ENCODE data around the gene CIB1. TPM values are rescaled to one million over a fixed set of nuclear protein-coding genes. Genes with fewer than 3 reads are reported as not detected.

The CIB1 gene
- total RNA-seq, 1 experiment from 2014 or later: 39.7 TPM

DNA sequence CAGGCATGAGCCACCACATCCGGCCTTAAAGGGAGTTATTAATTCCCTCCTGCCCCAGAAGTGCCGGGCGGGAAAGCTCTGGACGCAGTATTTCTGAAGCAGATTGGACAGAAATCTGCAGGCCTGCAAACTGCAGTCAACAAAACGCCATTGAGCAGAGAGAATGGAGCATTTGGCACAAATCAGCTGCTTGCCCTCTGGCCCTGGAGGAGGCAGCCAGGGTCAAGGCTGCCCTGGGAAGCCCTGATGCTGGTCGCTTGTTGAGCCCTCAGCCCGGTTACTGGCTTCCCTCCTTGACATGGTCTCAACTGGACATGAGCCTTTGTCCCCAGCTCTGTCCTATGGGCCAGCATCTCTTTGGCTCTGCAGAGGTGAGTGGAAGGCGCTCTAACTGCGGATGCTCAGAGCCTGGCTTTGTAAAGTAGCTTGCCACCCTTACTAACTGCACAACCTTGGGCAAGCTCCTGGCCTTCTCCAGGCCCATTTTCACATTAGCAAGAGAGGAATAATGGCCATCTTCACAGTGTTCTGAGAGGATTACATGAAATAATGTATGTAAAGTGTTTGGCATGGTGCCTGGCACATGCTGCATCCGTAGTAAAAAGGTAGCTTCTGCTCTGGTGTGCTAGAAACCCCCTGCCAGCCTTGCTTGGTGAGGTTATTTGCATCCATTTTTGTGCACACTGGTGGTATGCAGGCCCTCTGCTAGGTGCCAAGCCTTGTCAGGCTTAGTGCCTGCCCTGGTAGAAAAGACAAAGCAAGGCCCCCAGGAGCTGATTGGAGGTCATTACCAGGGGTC lies 28.5 kb downstream of the CIB1 start:
- H3K4me1 ChIP-seq (ENCODE audit: insufficient read depth, low read length, poor library complexity, severe bottlenecking): peaks cover 33% of the 10 kb centered on the region
- H3K4me3 ChIP-seq (ENCODE audit: low read depth, low read length, poor library complexity, severe bottlenecking): no peak overlapping the region
- CTCF ChIA-PET: no interaction called here
- no peaks in the 10 kb centered on the region for H3K27me3 ChIP-seq (replicated peaks; ENCODE audit: insufficient read depth, low read depth, low read length, poor library complexity)
- BruUV-seq (replicated peaks): no TSS peak
- H3K36me3 ChIP-seq (ENCODE audit: insufficient read depth, low read length, poor library complexity, severe bottlenecking): no peaks in the 10 kb centered on the region
- H3K9me3 ChIP-seq (ENCODE audit: low read depth, low read length, poor library complexity, severe bottlenecking): no peaks in the 10 kb centered on the region
- peak; percentile 57 for DNase-seq (ENCODE audit: low spot score)
- TF ChIP-seq, protein P1, sequence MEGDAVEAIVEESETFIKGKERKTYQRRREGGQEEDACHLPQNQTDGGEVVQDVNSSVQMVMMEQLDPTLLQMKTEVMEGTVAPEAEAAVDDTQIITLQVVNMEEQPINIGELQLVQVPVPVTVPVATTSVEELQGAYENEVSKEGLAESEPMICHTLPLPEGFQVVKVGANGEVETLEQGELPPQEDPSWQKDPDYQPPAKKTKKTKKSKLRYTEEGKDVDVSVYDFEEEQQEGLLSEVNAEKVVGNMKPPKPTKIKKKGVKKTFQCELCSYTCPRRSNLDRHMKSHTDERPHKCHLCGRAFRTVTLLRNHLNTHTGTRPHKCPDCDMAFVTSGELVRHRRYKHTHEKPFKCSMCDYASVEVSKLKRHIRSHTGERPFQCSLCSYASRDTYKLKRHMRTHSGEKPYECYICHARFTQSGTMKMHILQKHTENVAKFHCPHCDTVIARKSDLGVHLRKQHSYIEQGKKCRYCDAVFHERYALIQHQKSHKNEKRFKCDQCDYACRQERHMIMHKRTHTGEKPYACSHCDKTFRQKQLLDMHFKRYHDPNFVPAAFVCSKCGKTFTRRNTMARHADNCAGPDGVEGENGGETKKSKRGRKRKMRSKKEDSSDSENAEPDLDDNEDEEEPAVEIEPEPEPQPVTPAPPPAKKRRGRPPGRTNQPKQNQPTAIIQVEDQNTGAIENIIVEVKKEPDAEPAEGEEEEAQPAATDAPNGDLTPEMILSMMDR (conservative IDR thresholded peaks at IDR 0.05; ENCODE audit: low read depth, low read length): no peak
- no peak for TF ChIP-seq EZH2 (IDR thresholded peaks at IDR 0.05; ENCODE audit: borderline replicate concordance, low read depth, low read length, poor library complexity, severe bottlenecking)
- POLR2A ChIA-PET (ENCODE audit: low non-redundant PET): interaction anchor here (0.5 kb wide), 1 partner anchor 737 kb away, joined by 3 read pairs; no protein-coding TSS in a partner anchor
- no peak overlapping the region for H3K27ac ChIP-seq (ENCODE audit: low read depth, low read length, poor library complexity, severe bottlenecking)
- intact Hi-C loops (cut with micrococcal nuclease; ENCODE audit: unreplicated experiment): no loop called here

GRCh38 chr15:90203922-90204321 lies 29.8 kb downstream of the CIB1 start:
- H3K4me1 ChIP-seq (ENCODE audit: insufficient read depth, low read length, poor library complexity, severe bottlenecking): peaks cover 25% of the 10 kb centered on the region
- intact Hi-C loops (cut with micrococcal nuclease; ENCODE audit: unreplicated experiment): no loop called here
- no TSS peak for BruUV-seq (replicated peaks)
- no peaks in the 10 kb centered on the region for H3K9me3 ChIP-seq (ENCODE audit: low read depth, low read length, poor library complexity, severe bottlenecking)
- H3K36me3 ChIP-seq (ENCODE audit: insufficient read depth, low read length, poor library complexity, severe bottlenecking): no peaks in the 10 kb centered on the region
- no peak overlapping the region for H3K4me3 ChIP-seq (ENCODE audit: low read depth, low read length, poor library complexity, severe bottlenecking)
- DNase-seq (ENCODE audit: low spot score): peak; percentile 60
- ChIA-PET POLR2A (ENCODE audit: low non-redundant PET) (no interaction called here), CTCF (no interaction called here)
- H3K27ac ChIP-seq (ENCODE audit: low read depth, low read length, poor library complexity, severe bottlenecking): no peak overlapping the region
- no peaks in the 10 kb centered on the region for H3K27me3 ChIP-seq (replicated peaks; ENCODE audit: insufficient read depth, low read depth, low read length, poor library complexity)
- TF ChIP-seq EZH2 (IDR thresholded peaks at IDR 0.05; ENCODE audit: borderline replicate concordance, low read depth, low read length, poor library complexity, severe bottlenecking): no peak
- TF ChIP-seq, protein P1 (conservative IDR thresholded peaks at IDR 0.05; ENCODE audit: low read depth, low read length): no peak

DNA sequence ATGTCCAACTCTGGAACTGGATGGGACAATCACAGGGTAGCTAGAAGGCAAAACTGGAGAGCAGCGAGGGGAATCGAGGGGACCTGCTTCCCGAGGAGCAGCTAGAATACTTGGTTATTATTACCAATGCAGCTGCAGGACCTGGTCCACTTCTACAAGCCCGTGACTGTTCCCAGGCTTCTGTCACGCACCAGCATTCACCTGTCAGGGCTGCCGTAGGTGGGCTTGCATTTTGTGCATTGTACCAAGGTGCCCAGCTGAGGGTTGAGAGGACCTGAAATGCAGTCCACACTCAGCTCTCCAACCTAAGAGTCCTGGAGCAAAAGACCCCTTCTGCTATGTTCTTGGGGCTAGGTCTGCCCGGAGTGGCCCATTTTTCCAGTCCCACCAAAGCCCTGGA lies 30.3 kb downstream of the CIB1 start:
- POLR2A ChIA-PET (ENCODE audit: low non-redundant PET): no interaction called here
- Histone ChIP-seq H3K27ac (ENCODE audit: low read depth, low read length, poor library complexity, severe bottlenecking) (no peak overlapping the region), H3K27me3 (replicated peaks; ENCODE audit: insufficient read depth, low read depth, low read length, poor library complexity) (no peaks in the 10 kb centered on the region), H3K9me3 (ENCODE audit: low read depth, low read length, poor library complexity, severe bottlenecking) (no peaks in the 10 kb centered on the region), H3K4me1 (ENCODE audit: insufficient read depth, low read length, poor library complexity, severe bottlenecking) (peaks cover 25% of the 10 kb centered on the region), H3K4me3 (ENCODE audit: low read depth, low read length, poor library complexity, severe bottlenecking) (no peak overlapping the region), H3K36me3 (ENCODE audit: insufficient read depth, low read length, poor library complexity, severe bottlenecking) (no peaks in the 10 kb centered on the region)
- TF ChIP-seq, protein P1 (conservative IDR thresholded peaks at IDR 0.05; ENCODE audit: low read depth, low read length): no peak
- TF ChIP-seq EZH2 (IDR thresholded peaks at IDR 0.05; ENCODE audit: borderline replicate concordance, low read depth, low read length, poor library complexity, severe bottlenecking): no peak
- DNase-seq (ENCODE audit: low spot score): no peak
- CTCF ChIA-PET: no interaction called here
- BruUV-seq (replicated peaks): no TSS peak
- intact Hi-C loops (cut with micrococcal nuclease; ENCODE audit: unreplicated experiment): no loop called here

All from A673 (cell line).